LNCaP clone FGC (cell line): Measurements from ENCODE around the gene GAS7.

ENCODE experiments used
- DNase-seq: peaks from one replicate; pipeline ENCODE4 v3.0.0-alpha.2; 2011; ENCODE audit warnings: low read depth
- H3K4me3 ChIP-seq: 2 replicates; pipeline ENCODE4 v1.5.1; 2011; ENCODE audit warnings: mild to moderate bottlenecking, low read depth, low read length, control low read depth
- CTCF ChIP-seq: IDR thresholded peaks from 2 replicates; pipeline ENCODE4 v1.5.1; 2012; ENCODE audit warnings: mild to moderate bottlenecking; ENCODE audit not compliant: control insufficient read depth, insufficient read depth; ENCODE audit errors: extremely low read depth

Gene GAS7

GRCh38 chr17:10130263-10130662, 68.1 kb downstream of the GAS7 start:
- TF ChIP-seq CTCF: no peak
- DNase-seq: no peak
- H3K4me3 ChIP-seq: no peak overlapping the region

GRCh38 chr17:10127819-10128425, 70.5 kb downstream of the GAS7 start:
- no peak overlapping the region for H3K4me3 ChIP-seq
- no peak for DNase-seq
- no peak for TF ChIP-seq CTCF

GRCh38 chr17:10126616-10127501, 71.5 kb downstream of the GAS7 start:
- TF ChIP-seq CTCF: no peak
- no peak for DNase-seq
- no peak overlapping the region for H3K4me3 ChIP-seq

- DNase-seq: no peak
- no peak overlapping the region for H3K4me3 ChIP-seq
- no peak for TF ChIP-seq CTCF
These were observed 72.2 kb downstream of the GAS7 start for GRCh38 chr17:10126276-10126615.

- no peak for TF ChIP-seq CTCF
- no peak for DNase-seq
These were observed 72.7 kb downstream of the GAS7 start for GRCh38 chr17:10125531-10126275.

GRCh38 chr17:10123093-10123492, 75.3 kb downstream of the GAS7 start:
- H3K4me3 ChIP-seq: no peak overlapping the region
- no peak for TF ChIP-seq CTCF
- DNase-seq: no peak

More at GRCh38 chr17:10125531-10126275, 72.7 kb downstream of the GAS7 start:
- H3K4me3 ChIP-seq: no peak overlapping the region
